ENCODE data around the gene ABHD17A. TPM values are rescaled to one million over a fixed set of nuclear protein-coding genes. Genes with fewer than 3 reads are reported as not detected.

The ABHD17A gene
- total and polyA plus RNA-seq, 2 of the 8 experiments (the other 6 are each of a cell fraction or from before 2014, with no cell fraction given) = 41.2 to 87.4 TPM

- CTCF ChIA-PET (ENCODE audit: partially characterized antibody) = interaction anchor here (1.1 to 16.5 kb wide), 9 partner anchors 10 to 223 kb away, joined by 3 to 228 read pairs (median 13); partner anchors contain the start of gene UQCR11
- Histone ChIP-seq H3K4me3 (ENCODE audit: extremely low read depth in 1 of 4, insufficient read depth in 2 of 4, low read depth in 3 of 4, low read length in 4 of 4) (no peak overlapping the region), H4K8ac (ENCODE audit: extremely low read depth, insufficient read depth, low read length) (peak overlapping the region; percentile 51; the same call in 1 of the 2 replicates), H3K23ac (ENCODE audit: insufficient read length) (no peak overlapping the region), H3K27ac (ENCODE audit: low read depth, low read length) (no peak overlapping the region), H3K14ac (ENCODE audit: insufficient read length) (no peak overlapping the region), H2BK12ac (ENCODE audit: low read depth, low read length) (no peak overlapping the region), H3K56ac (replicated peaks; ENCODE audit: insufficient read length, low read depth, low read length) (no peak overlapping the region), H2BK5ac (ENCODE audit: low read depth, low read length) (no peak overlapping the region), H2AFZ (ENCODE audit: low read length) (no peak overlapping the region), H3K4me2 (ENCODE audit: insufficient read depth in 1 of 2, low read depth in 2 of 2, low read length in 2 of 2) (no peak overlapping the region), H3K79me1 (ENCODE audit: low read depth, low read length) (peaks cover 6% of the 10 kb centered on the region), H2BK120ac (replicated peaks; ENCODE audit: low read depth, low read length) (no peak overlapping the region), H2BK20ac (ENCODE audit: low read length) (no peak overlapping the region), H4K91ac (replicated peaks; ENCODE audit: insufficient read length, low read length) (no peak overlapping the region), H3K18ac (ENCODE audit: extremely low read depth, low read length) (no peak overlapping the region), H4K20me1 (replicated peaks in 1 of 2; ENCODE audit: control insufficient read depth in 1 of 2, insufficient read depth in 2 of 2, low read length in 2 of 2) (peaks cover 0 to 7% of the 10 kb centered on the region in 2 experiments), H3K79me2 (ENCODE audit: control insufficient read depth in 1 of 2, insufficient read depth in 2 of 2, low read length in 2 of 2) (peaks cover 0 to 21% of the 10 kb centered on the region in 2 experiments; a peak in 2 of 4 replicates), H3K9ac (replicated peaks in 1 of 4; ENCODE audit: extremely low read depth in 1 of 4, low read depth in 3 of 4, low read length in 3 of 4) (no peak overlapping the region), H3K4me1 (replicated peaks in 1 of 4; ENCODE audit: control insufficient read depth in 3 of 4, insufficient read depth in 4 of 4, low read length in 3 of 4) (peaks cover 0 to 14% (median 8%) of the 10 kb centered on the region in 4 experiments; a peak in 6 of 7 replicates), H4K5ac (ENCODE audit: insufficient read length, low read depth, low read length) (no peak overlapping the region), H3K9me3 (ENCODE audit: insufficient read depth in 2 of 2, low read depth in 1 of 2, low read length in 1 of 2) (no peaks in the 10 kb centered on the region), H3K27me3 (replicated peaks in 1 of 4; ENCODE audit: control insufficient read depth in 3 of 4, extremely low read depth in 1 of 4, insufficient read depth in 3 of 4, low read length in 3 of 4) (no peaks in the 10 kb centered on the region), H3K36me3 (ENCODE audit: control insufficient read depth in 2 of 4, insufficient read depth in 4 of 4, low read length in 3 of 4) (peaks cover 3 to 13% (median 4%) of the 10 kb centered on the region in 4 experiments; a peak in 2 of 8 replicates), H3K23me2 (ENCODE audit: low read depth, low read length) (peaks cover 2% of the 10 kb centered on the region; the same call in 1 of the 2 replicates), H2BK15ac (ENCODE audit: low read length) (no peak overlapping the region), H2AK5ac (ENCODE audit: low read depth, low read length) (no peak overlapping the region), H3K4ac (replicated peaks; ENCODE audit: insufficient read length, low read depth, low read length) (no peak overlapping the region)
- 92% methylated on average over 47 of the region's 57 CpGs; no CpG with 5 or more reads in 1 of the 2 experiments for WGBS, 2 experiments (ENCODE audit: extremely low coverage in 1 of 2, insufficient coverage in 1 of 2, insufficient read length in 1 of 2, insufficient replicate concordance in 2 of 2, low coverage in 1 of 2, low lambda C conversion rate in 2 of 2, missing lambda C conversion rate in 1 of 2)
- no peak for DNase-seq (ENCODE audit: low read depth in 1 of 2, low spot score in 2 of 2)
- FAIRE-seq = no peak
- POLR2A ChIA-PET (ENCODE audit: partially characterized antibody) = interaction anchor here (0.5 to 2.8 kb wide), 6 partner anchors 7 to 180 kb away, joined by 3 to 8 read pairs (median 4); no protein-coding TSS in a partner anchor
- TF ChIP-seq RBBP5 (IDR thresholded peaks at IDR 0.05; ENCODE audit: borderline replicate concordance, low read depth, low read length) = no peak
- TF ChIP-seq SP4 (IDR thresholded peaks at IDR 0.05; ENCODE audit: low read length) = no peak
- TF ChIP-seq CREB1 (IDR thresholded peaks at IDR 0.05) = no peak
- no peak for TF ChIP-seq SP2 (IDR thresholded peaks at IDR 0.05; ENCODE audit: low read length)
- no peak for TF ChIP-seq SIN3A (conservative IDR thresholded peaks at IDR 0.05 in 1 of 2, IDR thresholded peaks at IDR 0.05 in 1 of 2; ENCODE audit: low read depth in 1 of 2, low read length in 2 of 2)
- no peak for TF ChIP-seq TAF1 (IDR thresholded peaks at IDR 0.05; ENCODE audit: low read depth, low read length)
- TF ChIP-seq CHD1 (IDR thresholded peaks at IDR 0.05; ENCODE audit: low read depth, low read length) = no peak
- TF ChIP-seq POLR2AphosphoS5 (IDR thresholded peaks at IDR 0.05; ENCODE audit: low read depth, low read length) = no peak
- no peak for TF ChIP-seq GTF2F1 (IDR thresholded peaks at IDR 0.05; ENCODE audit: borderline replicate concordance, low read depth, low read length)
- no peak for TF ChIP-seq ZNF274 (IDR thresholded peaks at IDR 0.05; ENCODE audit: borderline replicate concordance, extremely low read depth, low read length)
- no peak for TF ChIP-seq YY1 (IDR thresholded peaks at IDR 0.05; ENCODE audit: low read depth, low read length)
- TF ChIP-seq TAF7 (optimal IDR thresholded peaks at IDR 0.05; ENCODE audit: borderline replicate concordance, low read depth, low read length) = no peak
These were observed 56.7 kb downstream of the ABHD17A start for GRCh38 chr19:1828279-1829238.
